Measurements from ENCODE around the gene NOTCH1. TPM values are rescaled to one million over a fixed set of nuclear protein-coding genes. Genes with fewer than 3 reads are reported as not detected.
A peak's percentile ranks its signal among the peaks of the same experiment; 100 is the strongest.

The NOTCH1 gene
- total and polyA plus RNA-seq, 2 of the 13 experiments (the other 11 are each of a cell fraction or from before 2014, with no cell fraction given), result 0.09 to 0.35 TPM

GRCh38 chr9:136484153-136485048 is 61.4 kb downstream of the NOTCH1 start (continued):
- no peak for TF ChIP-seq ZBTB39 (CRISPR knock-in tag; IDR thresholded peaks at IDR 0.05)
- no peak for TF ChIP-seq ARNTL (CRISPR knock-in tag; IDR thresholded peaks at IDR 0.05)
- TF ChIP-seq ZNF788 (CRISPR knock-in tag; IDR thresholded peaks at IDR 0.05; ENCODE audit: borderline replicate concordance), result 0 out of 2 replicates have a peak, but pooled peaks have one; percentile 43
- no peak for TF ChIP-seq ZBTB49 (CRISPR knock-in tag; IDR thresholded peaks at IDR 0.05; ENCODE audit: borderline replicate concordance)
- TF ChIP-seq ZSCAN20 (CRISPR knock-in tag; IDR thresholded peaks at IDR 0.05; ENCODE audit: borderline replicate concordance), result no peak
- TF ChIP-seq NFIB (CRISPR knock-in tag; IDR thresholded peaks at IDR 0.05; ENCODE audit: borderline replicate concordance), result no peak
- 0 out of 2 replicates have a peak, but pooled peaks have one; percentile 55 for TF ChIP-seq KLF6 (CRISPR knock-in tag; IDR thresholded peaks at IDR 0.05)
- peak; percentile 23; the same call in 1 of the 2 replicates for TF ChIP-seq MNT (IDR thresholded peaks at IDR 0.05)
- 0 out of 4 replicates have a peak, but pooled peaks have one; percentile 0 to 1 for TF ChIP-seq MAFK (conservative IDR thresholded peaks at IDR 0.05 in 1 of 2, IDR thresholded peaks at IDR 0.05 in 1 of 2; ENCODE audit: low read length in 2 of 2)
- 0 out of 2 replicates have a peak, but pooled peaks have one; percentile 10 for TF ChIP-seq GMEB1 (CRISPR knock-in tag; IDR thresholded peaks at IDR 0.05; ENCODE audit: borderline replicate concordance)
- TF ChIP-seq, protein P1, sequence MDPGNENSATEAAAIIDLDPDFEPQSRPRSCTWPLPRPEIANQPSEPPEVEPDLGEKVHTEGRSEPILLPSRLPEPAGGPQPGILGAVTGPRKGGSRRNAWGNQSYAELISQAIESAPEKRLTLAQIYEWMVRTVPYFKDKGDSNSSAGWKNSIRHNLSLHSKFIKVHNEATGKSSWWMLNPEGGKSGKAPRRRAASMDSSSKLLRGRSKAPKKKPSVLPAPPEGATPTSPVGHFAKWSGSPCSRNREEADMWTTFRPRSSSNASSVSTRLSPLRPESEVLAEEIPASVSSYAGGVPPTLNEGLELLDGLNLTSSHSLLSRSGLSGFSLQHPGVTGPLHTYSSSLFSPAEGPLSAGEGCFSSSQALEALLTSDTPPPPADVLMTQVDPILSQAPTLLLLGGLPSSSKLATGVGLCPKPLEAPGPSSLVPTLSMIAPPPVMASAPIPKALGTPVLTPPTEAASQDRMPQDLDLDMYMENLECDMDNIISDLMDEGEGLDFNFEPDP (CRISPR knock-in tag; conservative IDR thresholded peaks at IDR 0.05), result 0 out of 2 replicates have a peak, but pooled peaks have one; percentile 39
- TF ChIP-seq SRSF4 (IDR thresholded peaks at IDR 0.05; ENCODE audit: low read depth, low read length, poor library complexity, severe bottlenecking), result no peak
- TF ChIP-seq TP53 (CRISPR knock-in tag; conservative IDR thresholded peaks at IDR 0.05), result 0 out of 2 replicates have a peak, but pooled peaks have one; percentile 34
- no peak for TF ChIP-seq ONECUT2 (CRISPR knock-in tag; IDR thresholded peaks at IDR 0.05)
- TF ChIP-seq TCF7L2 (IDR thresholded peaks at IDR 0.05; ENCODE audit: low read depth, low read length), result no peak
- TF ChIP-seq RARG (CRISPR knock-in tag; IDR thresholded peaks at IDR 0.05; ENCODE audit: low read depth), result no peak
- TF ChIP-seq XBP1 (CRISPR knock-in tag; IDR thresholded peaks at IDR 0.05), result peak; percentile 92
- no peak for TF ChIP-seq PRPF4 (IDR thresholded peaks at IDR 0.05; ENCODE audit: low read depth, low read length, poor library complexity, severe bottlenecking)
- TF ChIP-seq ZNF205 (CRISPR knock-in tag; IDR thresholded peaks at IDR 0.05), result no peak
